Left ventricle myocardium inferior (tissue), 1 donor: ENCODE data around the gene SMARCD1. TPM values are rescaled to one million over a fixed set of nuclear protein-coding genes. Genes with fewer than 3 reads are reported as not detected.

Source experiments
- DNase-seq: peaks from one replicate; pipeline ENCODE4 v3.0.0-alpha.2; 2020
- H3K27ac ChIP-seq: fragments of 200-600 bp; replicated peaks from 2 replicates; pipeline ENCODE4 v1.8.0; 2021
- H3K27me3 ChIP-seq: fragments of 200-600 bp; 2 replicates; pipeline ENCODE4 v1.8.0; 2021; ENCODE audit warnings: low read depth
- H3K36me3 ChIP-seq: fragments of 200-600 bp; 2 replicates; pipeline ENCODE4 v1.8.0; 2021
- H3K4me1 ChIP-seq: fragments of 200-600 bp; 2 replicates; pipeline ENCODE4 v1.8.0; 2021
- H3K4me3 ChIP-seq: fragments of 200-600 bp; 2 replicates; pipeline ENCODE4 v1.8.0; 2021; ENCODE audit warnings: mild to moderate bottlenecking, moderate library complexity
- H3K9me3 ChIP-seq: fragments of 200-600 bp; replicated peaks from 2 replicates; pipeline ENCODE4 v1.8.0; 2021
- intact Hi-C: fragments of 100-400 bp; cut with micrococcal nuclease; formaldehyde crosslinking; loops from one replicate; pipeline ENCODE4 v1.11.0; 2022
- total RNA-seq: library from RNA; stranded (reverse); fragmentation: NEBNext Ultra II Directional; extraction: Animal tissue kit (Norgen Biotek cat#: 25700); gene quantifications from one replicate; pipeline ENCODE4 v1.2.1, GENCODE V29; 2021
- TF ChIP-seq, protein P1 (sequence below): fragments of 200-600 bp; IDR thresholded peaks from 2 replicates; pipeline ENCODE4 v1.8.0; 2021; ENCODE audit warnings: antibody characterized with exemption, mild to moderate bottlenecking, borderline replicate concordance
- donor health status: DM: no; HTN: yes; CAD: no; lungs with severe emphysema.

SMARCD1 gene
- total RNA-seq, 1 donor from 2014 or later: 15.4 TPM

DNA sequence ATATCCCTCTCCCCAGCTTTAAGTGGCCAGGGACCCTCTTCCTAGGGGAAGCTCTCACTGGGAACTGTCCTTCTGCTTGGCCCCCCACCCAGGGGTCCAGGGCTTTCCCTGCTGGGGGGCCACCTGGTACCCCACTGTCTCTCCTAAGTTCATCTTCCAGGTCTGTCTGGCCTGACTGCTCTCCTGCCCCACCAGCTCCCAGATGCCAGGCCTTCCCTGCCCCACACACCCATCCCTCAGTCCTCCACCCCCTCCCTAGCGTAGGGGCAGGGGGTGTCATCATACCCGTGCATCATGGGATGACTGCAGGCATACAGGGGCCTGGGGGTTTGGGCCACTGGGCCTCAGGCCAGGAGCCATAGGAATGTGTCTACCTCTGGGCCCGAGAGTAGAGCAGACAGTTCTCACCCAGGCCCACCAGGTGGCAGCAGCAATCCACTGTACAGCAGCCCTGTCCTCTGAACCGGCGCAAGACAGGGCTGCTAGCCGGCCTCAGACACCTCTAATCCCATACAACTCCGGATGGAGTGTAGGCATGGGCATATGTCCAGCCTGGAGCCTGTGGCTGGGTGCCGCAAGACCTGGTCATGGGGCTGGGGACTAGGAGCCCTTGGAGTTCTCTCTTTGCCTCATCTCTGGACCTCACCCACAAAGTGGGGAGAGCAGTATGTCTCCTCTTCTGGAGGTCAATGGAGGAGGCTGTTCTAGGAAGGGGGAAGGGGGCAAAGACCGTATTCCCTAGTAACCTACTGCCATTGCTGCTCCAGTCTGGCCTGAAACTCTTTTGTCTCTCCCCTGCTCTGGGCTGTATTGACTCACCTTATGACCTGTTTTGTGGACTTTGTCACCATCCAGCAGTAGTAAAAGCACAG, 10.0 kb upstream of the SMARCD1 start:
- peak; percentile 83 for DNase-seq
- no peaks in the 10 kb centered on the region for H3K36me3 ChIP-seq
- peaks cover 9% of the 10 kb centered on the region for H3K4me1 ChIP-seq
- intact Hi-C loops: loop anchor here (5.0 kb wide), 1 partner anchor 102 kb away; no protein-coding TSS in a partner anchor
- TF ChIP-seq, protein P1, sequence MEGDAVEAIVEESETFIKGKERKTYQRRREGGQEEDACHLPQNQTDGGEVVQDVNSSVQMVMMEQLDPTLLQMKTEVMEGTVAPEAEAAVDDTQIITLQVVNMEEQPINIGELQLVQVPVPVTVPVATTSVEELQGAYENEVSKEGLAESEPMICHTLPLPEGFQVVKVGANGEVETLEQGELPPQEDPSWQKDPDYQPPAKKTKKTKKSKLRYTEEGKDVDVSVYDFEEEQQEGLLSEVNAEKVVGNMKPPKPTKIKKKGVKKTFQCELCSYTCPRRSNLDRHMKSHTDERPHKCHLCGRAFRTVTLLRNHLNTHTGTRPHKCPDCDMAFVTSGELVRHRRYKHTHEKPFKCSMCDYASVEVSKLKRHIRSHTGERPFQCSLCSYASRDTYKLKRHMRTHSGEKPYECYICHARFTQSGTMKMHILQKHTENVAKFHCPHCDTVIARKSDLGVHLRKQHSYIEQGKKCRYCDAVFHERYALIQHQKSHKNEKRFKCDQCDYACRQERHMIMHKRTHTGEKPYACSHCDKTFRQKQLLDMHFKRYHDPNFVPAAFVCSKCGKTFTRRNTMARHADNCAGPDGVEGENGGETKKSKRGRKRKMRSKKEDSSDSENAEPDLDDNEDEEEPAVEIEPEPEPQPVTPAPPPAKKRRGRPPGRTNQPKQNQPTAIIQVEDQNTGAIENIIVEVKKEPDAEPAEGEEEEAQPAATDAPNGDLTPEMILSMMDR: peak; percentile 98
- H3K4me3 ChIP-seq: no peak overlapping the region
- no peak overlapping the region for H3K27ac ChIP-seq
- no peaks in the 10 kb centered on the region for H3K9me3 ChIP-seq
- no peaks in the 10 kb centered on the region for H3K27me3 ChIP-seq

DNA sequence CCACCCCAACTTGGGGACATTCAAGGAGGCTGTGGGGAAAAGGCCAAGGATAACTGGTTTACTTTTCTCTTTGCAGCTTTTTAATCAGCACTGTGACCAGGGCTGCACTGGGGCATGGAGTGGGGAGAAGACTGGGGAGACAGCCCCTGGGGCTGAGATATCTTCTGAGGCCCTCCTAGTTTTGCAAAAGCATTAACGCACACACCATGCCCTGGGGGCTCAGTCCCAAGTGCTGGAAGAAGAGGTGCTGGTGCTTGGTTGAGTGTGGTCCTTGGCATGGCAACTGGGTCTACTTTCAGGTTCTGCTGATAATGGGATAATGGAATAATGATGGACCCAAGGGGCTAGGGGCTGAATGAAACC, 9.4 kb upstream of the SMARCD1 start:
- H3K9me3 ChIP-seq: no peaks in the 10 kb centered on the region
- intact Hi-C loops: loop anchor here (5.0 kb wide), 1 partner anchor 102 kb away; no protein-coding TSS in a partner anchor
- no peak overlapping the region for H3K27ac ChIP-seq
- H3K4me3 ChIP-seq: no peak overlapping the region
- no peaks in the 10 kb centered on the region for H3K36me3 ChIP-seq
- TF ChIP-seq, protein P1: no peak
- peaks cover 8% of the 10 kb centered on the region for H3K4me1 ChIP-seq
- no peak for DNase-seq
- H3K27me3 ChIP-seq: peaks cover 3% of the 10 kb centered on the region

DNA sequence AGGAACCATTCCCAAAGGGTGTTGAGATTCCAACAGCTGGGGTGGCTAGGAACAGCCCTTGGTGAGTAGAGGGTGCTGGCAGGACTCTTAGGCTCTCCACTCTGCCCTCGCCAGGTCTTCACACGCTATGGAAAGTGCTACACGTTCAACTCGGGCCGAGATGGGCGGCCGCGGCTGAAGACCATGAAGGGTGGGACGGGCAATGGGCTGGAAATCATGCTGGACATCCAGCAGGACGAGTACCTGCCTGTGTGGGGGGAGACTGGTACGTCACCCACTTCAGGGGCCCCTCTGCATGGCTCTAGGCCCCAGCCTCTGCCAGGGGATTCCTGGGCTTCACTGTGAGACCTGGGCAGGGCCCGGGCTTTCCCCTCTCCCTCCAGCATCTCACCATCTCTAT, 8.0 kb upstream of the SMARCD1 start:
- Histone ChIP-seq H3K9me3 (no peaks in the 10 kb centered on the region), H3K27ac (no peak overlapping the region), H3K27me3 (peaks cover 7% of the 10 kb centered on the region), H3K36me3 (no peaks in the 10 kb centered on the region), H3K4me1 (peaks cover 10% of the 10 kb centered on the region), H3K4me3 (no peak overlapping the region)
- no peak for DNase-seq
- TF ChIP-seq, protein P1: no peak
- intact Hi-C loops: loop anchor here (5.0 kb wide), 1 partner anchor 100 kb away; no protein-coding TSS in a partner anchor

DNA sequence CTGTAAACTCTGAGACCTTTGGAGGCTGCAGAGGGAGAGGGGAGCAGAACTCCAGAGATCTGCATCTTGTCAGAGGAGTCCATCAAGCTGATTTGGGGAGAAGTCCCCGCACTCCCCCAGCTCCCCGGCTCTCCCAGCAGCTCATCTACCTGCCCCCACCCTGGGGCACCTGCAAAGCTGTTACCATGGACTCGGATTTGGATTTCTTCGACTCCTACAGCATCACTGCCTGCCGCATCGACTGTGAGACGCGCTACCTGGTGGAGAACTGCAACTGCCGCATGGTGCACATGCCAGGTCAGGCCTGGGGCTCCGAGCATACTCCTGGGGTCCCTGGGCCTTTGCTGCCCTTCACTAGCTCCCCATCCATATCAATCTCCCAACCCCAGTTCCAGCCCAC, 6.9 kb upstream of the SMARCD1 start:
- intact Hi-C loops: loop anchor here (5.0 kb wide), 1 partner anchor 99 kb away; no protein-coding TSS in a partner anchor
- Histone ChIP-seq H3K4me3 (no peak overlapping the region), H3K4me1 (peaks cover 10% of the 10 kb centered on the region), H3K36me3 (no peaks in the 10 kb centered on the region), H3K9me3 (no peaks in the 10 kb centered on the region), H3K27me3 (peaks cover 7% of the 10 kb centered on the region), H3K27ac (no peak overlapping the region)
- TF ChIP-seq, protein P1: no peak
- no peak for DNase-seq

DNA sequence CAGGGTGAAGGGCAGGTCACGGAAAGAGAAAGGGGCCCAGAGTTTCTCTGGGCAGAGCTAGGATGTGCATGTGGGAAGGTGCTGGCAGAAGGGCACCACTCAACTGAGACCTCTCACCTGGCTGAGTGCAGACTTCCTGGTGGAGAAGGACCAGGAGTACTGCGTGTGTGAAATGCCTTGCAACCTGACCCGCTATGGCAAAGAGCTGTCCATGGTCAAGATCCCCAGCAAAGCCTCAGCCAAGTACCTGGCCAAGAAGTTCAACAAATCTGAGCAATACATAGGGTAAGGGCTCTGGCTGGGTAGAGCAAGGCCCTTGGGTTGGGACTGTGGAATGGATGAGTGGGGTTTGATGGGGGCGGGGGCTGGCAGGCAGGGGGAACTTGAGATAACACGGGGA, 5.4 kb upstream of the SMARCD1 start:
- intact Hi-C loops: loop anchor here (5.0 kb wide), 1 partner anchor 98 kb away; no protein-coding TSS in a partner anchor
- no peaks in the 10 kb centered on the region for H3K9me3 ChIP-seq

More for the DNA sequence above, 5.4 kb upstream of the SMARCD1 start:
- no peak overlapping the region for H3K4me3 ChIP-seq
- H3K27ac ChIP-seq: no peak overlapping the region
- H3K27me3 ChIP-seq: peaks cover 7% of the 10 kb centered on the region
- H3K36me3 ChIP-seq: no peaks in the 10 kb centered on the region
- no peak for DNase-seq
- TF ChIP-seq, protein P1: no peak
- peaks cover 19% of the 10 kb centered on the region for H3K4me1 ChIP-seq
